ENCODE results near the gene PID1.

Gene PID1, protein sequence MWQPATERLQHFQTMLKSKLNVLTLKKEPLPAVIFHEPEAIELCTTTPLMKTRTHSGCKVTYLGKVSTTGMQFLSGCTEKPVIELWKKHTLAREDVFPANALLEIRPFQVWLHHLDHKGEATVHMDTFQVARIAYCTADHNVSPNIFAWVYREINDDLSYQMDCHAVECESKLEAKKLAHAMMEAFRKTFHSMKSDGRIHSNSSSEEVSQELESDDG

DNA sequence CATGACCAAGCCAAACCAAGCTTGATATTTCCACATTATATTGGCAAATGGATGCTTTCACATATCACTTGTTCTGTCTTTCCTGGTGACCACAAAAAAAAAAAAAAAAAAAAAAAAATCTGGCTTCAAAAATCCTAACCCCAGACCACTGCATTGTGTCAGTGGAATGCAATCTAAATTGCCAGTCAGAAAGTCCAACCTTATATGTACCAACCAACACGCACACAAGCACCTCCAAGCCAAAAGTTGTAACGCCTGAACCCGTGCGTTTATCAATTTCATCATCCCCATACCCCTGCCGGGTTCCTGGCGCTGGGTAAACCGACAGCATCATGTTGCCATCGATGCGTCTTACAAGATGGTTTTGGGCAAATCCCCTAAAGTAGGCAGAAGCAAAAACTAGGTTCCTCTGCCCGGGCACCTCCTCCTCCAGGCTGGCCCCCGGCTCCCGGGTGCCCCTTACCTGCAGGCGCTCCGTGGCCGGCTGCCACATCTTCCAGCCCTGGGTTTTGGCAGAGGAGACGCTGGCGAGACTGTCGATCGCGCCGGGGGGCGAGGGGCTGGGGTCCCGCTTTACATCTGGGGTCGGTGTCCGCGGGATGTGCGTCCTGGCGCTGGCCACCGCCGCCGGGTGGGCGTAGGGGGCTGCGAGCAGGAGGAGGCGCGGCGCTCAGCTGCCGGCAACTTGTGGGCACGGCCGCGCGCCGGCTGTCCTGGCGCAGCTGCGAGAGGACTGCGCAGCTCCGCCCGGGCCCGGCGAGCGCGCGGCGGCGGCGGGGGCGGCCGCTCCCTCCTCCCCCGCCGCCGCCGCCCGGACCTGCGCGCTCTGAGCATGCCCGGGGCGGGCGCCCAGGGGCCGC lies at the start of gene PID1:
Gene PID1, minus strand, starts transcription at position 737 of the 860 bp plus-strand sequence. Its CDS starts 244 bp downstream, at position 493.
- peak; percentile 19 for DNase-seq (ENCODE audit: low read depth)

- DNase-seq (ENCODE audit: low read depth) = no peak
These were observed 48.5 kb upstream of the PID1 start for GRCh38 chr2:229319558-229319957.

- DNase-seq (ENCODE audit: low read depth) = no peak
These were observed 43.0 kb upstream of the PID1 start for GRCh38 chr2:229314117-229314516.

DNA sequence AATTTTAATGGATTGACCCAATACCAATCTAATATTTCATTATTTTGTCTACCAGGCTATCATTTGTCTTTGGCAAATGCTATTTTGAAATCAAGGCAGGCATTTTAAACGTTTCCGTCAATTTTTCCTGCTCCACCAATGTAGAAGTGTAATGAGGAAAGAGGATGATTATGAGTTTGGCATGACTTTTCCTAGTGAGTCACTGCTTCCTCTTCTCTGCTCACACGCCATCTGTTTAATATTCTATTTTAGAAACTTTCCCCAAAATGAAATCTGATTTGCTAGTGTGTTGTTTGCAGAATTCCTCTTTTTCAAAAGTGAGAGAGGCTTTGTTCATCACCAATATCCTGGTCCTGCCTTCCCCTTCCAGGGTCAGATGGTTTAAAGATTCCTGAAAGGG lies 42.5 kb upstream of the PID1 start:
- DNase-seq (ENCODE audit: low read depth) = peak; percentile 81

GRCh38 chr2:229301237-229301636 lies 30.1 kb upstream of the PID1 start:
- no peak for DNase-seq (ENCODE audit: low read depth)

DNA sequence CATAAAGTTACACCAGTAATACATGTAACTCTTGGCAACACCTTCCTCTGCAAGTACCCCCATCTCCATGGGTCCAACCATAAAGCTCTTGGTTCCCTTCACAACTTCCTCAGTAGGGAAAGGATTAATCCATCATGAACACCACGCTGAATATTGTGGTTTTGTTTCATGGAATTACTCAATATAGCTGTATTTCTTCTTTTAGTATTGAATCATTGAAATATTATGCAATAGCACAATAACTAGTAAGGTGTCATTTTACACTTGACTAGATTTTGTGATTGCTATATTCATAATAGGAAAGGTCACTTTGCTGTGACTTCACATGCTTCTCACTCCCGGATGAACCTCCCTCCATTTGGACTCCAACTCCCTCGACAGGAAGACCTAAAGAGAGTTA lies 29.7 kb upstream of the PID1 start:
- peak; percentile 25 for DNase-seq (ENCODE audit: low read depth)

GRCh38 chr2:229300371-229300770 lies 29.3 kb upstream of the PID1 start:
- no peak for DNase-seq (ENCODE audit: low read depth)

- no peak for DNase-seq (ENCODE audit: low read depth)
These were observed 26.2 kb upstream of the PID1 start for GRCh38 chr2:229297247-229297646.

GRCh38 chr2:229296536-229296935 lies 25.4 kb upstream of the PID1 start:
- DNase-seq (ENCODE audit: low read depth) = no peak

GRCh38 chr2:229296016-229296415 lies 24.9 kb upstream of the PID1 start:
- DNase-seq (ENCODE audit: low read depth) = no peak

DNA sequence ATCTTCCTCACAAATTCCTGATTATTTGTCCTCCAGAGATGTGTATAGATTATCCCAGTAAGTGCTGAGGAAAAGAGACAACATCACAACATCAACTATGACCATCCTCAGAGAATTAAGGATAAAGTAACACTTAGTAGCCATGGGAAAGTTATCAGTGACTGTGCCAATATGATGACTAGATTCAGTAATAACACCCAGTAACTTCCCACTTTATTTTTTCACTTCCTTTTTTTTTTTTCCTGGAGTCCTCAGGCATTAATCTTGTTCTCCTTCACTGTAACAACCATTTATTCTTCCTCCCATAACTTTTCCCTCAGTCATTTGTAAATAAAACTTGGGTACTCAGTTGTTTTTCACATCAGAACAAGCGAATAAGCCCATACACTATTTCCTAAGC lies 16.7 kb upstream of the PID1 start:
- no peak for DNase-seq (ENCODE audit: low read depth)

- peak; percentile 98 for DNase-seq (ENCODE audit: low read depth)
These were observed 11.9 kb upstream of the PID1 start for GRCh38 chr2:229282758-229283546.

- DNase-seq (ENCODE audit: low read depth) = no peak
These were observed 8.4 kb upstream of the PID1 start for GRCh38 chr2:229279516-229279915.

GRCh38 chr2:229275506-229275905 lies 4.4 kb upstream of the PID1 start:
- DNase-seq (ENCODE audit: low read depth) = no peak

- DNase-seq (ENCODE audit: low read depth) = peak; percentile 63
These were observed 2.7 kb upstream of the PID1 start for GRCh38 chr2:229273723-229274338.

DNA sequence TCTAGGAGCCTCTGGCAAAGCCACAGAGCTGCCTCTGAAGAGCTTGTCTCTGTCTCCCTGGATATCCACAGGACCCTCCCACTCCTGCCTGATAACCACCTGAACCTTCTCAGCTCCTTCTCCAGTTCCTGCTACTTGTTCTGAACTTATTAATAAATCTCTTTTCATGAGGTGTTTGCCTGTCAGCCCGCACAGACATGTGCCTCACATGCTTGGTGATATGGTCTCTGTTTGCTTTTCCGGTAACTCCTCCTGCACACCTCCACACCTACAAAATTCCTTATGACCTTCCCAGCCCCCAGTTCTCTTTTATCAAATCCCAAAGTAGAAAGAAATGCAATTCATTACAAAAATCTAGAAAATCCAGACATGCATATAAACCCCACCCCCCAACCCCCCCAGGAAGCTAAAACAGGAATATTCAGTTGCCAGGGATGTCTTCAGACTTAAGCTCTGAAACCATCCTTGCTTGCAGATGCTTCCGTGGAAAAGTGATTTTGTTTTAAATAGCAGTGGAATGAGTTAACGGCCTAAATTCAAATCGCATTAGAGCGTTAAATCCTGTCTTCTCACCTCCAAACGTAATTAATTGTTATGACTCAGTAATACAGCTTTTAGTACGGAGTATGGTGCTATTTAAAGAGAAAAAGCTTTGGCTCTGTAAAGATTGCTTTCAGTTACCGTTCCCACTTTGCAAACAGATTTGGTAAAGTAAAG lies 2.1 kb upstream of the PID1 start:
- DNase-seq (ENCODE audit: low read depth) = no peak

- no peak for DNase-seq (ENCODE audit: low read depth)
These were observed 1.1 kb downstream of the PID1 start for GRCh38 chr2:229269941-229270340.

DNA sequence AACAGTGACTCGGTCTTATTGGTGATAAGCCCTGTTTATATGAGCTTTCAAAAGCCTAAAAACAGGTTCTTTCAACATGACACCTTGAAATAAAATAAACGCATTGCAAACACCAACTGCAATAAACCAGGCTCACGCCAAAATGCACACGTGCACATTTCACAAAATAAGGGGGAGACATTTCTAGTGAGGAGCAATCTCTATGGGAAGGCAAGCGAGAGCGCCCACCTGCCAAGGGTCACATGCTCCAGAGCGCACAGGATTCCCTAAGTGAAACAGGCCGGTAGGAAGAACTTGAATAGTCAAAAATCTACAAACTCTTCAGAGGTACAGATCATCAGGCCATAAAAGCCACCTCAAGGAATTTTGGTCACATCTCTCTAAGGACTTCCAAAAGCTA lies 1.9 kb downstream of the PID1 start:
- DNase-seq (ENCODE audit: low read depth) = no peak

DNA sequence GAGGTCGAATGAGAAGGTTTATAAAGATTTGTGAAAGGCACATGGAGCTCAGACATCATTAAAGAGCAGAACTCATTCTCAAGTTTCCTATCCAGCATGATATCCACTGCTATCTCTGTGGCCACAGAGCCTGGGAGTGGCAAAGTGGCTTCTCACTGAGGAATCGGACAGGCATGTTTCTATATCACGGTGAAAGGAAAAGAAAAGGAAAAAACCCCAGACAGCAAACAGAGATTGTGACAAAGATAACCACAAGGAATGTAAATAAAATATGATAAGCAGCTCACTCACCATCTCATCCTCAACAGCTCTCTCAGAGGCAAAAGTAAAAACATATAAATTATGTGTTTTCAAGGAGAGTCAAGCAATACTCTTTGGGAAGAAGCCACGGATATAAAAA lies 2.5 kb downstream of the PID1 start:
- DNase-seq (ENCODE audit: low read depth) = peak; percentile 68

DNA sequence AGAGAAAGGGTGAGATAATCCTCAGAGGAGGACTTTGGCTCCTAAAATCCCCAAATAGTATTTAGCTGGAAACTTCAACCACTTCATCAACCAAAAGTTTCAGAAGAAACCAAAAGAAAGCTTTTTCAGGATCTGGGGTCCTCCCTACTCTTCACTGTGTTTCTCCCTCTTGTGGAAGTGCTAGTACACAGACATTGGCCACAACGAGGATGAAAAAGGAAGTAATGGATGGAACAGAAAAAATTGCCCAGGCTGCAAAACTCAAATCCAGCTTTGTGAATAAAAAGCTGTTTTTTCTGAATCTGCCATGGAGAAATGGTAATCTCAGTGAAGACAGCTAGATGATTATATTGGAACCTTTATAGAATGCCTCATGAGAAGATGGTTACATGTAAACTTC lies 4.0 kb downstream of the PID1 start:
- no peak for DNase-seq (ENCODE audit: low read depth)

DNA sequence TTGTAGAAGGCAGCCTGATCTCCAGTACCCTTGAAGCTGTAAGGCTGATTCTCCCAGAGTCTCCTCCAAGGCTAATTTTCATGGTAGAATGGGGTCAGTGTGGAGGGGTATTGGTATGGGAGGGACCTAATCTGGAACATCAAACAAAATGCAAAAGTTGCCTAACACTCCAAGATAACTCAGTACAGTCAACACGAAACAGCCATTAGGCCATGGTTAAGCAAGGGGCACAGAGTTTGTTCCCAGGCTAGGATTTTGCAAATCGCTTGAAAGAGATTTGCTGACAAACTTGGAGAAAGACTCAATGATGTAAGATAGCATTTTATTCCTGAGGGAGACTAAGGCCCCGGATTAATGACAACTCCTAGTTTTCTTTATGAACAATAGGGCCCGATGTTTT lies 5.4 kb downstream of the PID1 start:
- DNase-seq (ENCODE audit: low read depth) = no peak

GRCh38 chr2:229261599-229261998 lies 9.5 kb downstream of the PID1 start:
- DNase-seq (ENCODE audit: low read depth) = no peak
